IMR-90 (cell line): ENCODE data around the gene EHD4. TPM values are rescaled to one million over a fixed set of nuclear protein-coding genes. Genes with fewer than 3 reads are reported as not detected.

Experiments
- ATAC-seq: fragments of 200-7000 bp; cut with Tn5 transposase; 2 replicates; pipeline ENCODE4 v1.9.1; 2020; ENCODE audit warnings: low read depth, mild to moderate bottlenecking, moderate library complexity
- BruUV-seq: library from RNA; stranded (reverse); fragments of 400-500 nt; replicated peaks from 2 replicates; lab custom pipeline; 2021; lab: Mats Ljungman, UMichigan
- CTCF ChIA-PET: fragments of 300-600 bp; formaldehyde crosslinking; extraction: SDS; loops from one replicate; lab custom pipeline; 2021; ENCODE audit warnings: antibody characterized with exemption; lab: Yijun Ruan, JAX
- POLR2A ChIA-PET: fragments of 300-600 bp; sonication (Branson Sonifier 250); formaldehyde crosslinking; loops from one replicate; lab custom pipeline; 2022; ENCODE audit warnings: antibody characterized with exemption; ENCODE audit not compliant: unreplicated experiment; lab: Charles Lee
- DNase-seq: peaks from one replicate; pipeline ENCODE4 v3.0.0; 2013
- H2AFZ ChIP-seq: replicated peaks from 2 replicates; pipeline ENCODE3; 2013; ENCODE audit warnings: low read length, mild to moderate bottlenecking; ENCODE audit not compliant: poor library complexity
- H2AK5ac ChIP-seq: 2 replicates; pipeline ENCODE4 v1.6.1; 2013; ENCODE audit warnings: low read depth, low read length, inconsistent platforms
- H2AK9ac ChIP-seq: replicated peaks from 2 replicates; pipeline ENCODE3; 2013; ENCODE audit warnings: mild to moderate bottlenecking, low read depth, low read length, moderate library complexity; ENCODE audit not compliant: poor library complexity
- H2BK120ac ChIP-seq: 2 replicates; pipeline ENCODE4 v1.6.1; 2013; ENCODE audit warnings: low read depth, low read length, inconsistent platforms
- H2BK15ac ChIP-seq: 3 replicates; pipeline ENCODE4 v1.6.1; 2013; ENCODE audit warnings: low read depth, low read length, inconsistent platforms
- H2BK20ac ChIP-seq: 2 replicates; pipeline ENCODE4 v1.6.1; 2013; ENCODE audit warnings: low read depth, mild to moderate bottlenecking, inconsistent platforms, low read length, moderate library complexity
- H2BK5ac ChIP-seq: 2 replicates; pipeline ENCODE4 v1.6.1; 2013; ENCODE audit warnings: mild to moderate bottlenecking, low read depth, low read length, inconsistent platforms; ENCODE audit not compliant: poor library complexity, severe bottlenecking
- H3K14ac ChIP-seq: replicated peaks from 2 replicates; pipeline ENCODE4 v1.6.1; 2013; ENCODE audit warnings: low read depth, low read length, inconsistent platforms
- H3K18ac ChIP-seq: 2 replicates; pipeline ENCODE4 v1.6.1; 2013; ENCODE audit warnings: low read depth, low read length, control low read depth
- H3K23ac ChIP-seq: 2 replicates; pipeline ENCODE4 v1.6.1; 2013; ENCODE audit warnings: low read depth, low read length, inconsistent platforms
- H3K27ac ChIP-seq: 2 replicates; pipeline ENCODE4 v1.5.1; 2013; ENCODE audit warnings: mild to moderate bottlenecking, control low read depth, low read length; ENCODE audit not compliant: insufficient read depth
- H3K27me3 ChIP-seq: 2 replicates; pipeline ENCODE4 v1.6.1; 2013; ENCODE audit warnings: low read length; ENCODE audit not compliant: control insufficient read depth, insufficient read depth
- H3K36me3 ChIP-seq: 2 replicates; pipeline ENCODE4 v1.6.1; 2013; ENCODE audit warnings: low read length, mixed read lengths; ENCODE audit not compliant: control insufficient read depth, insufficient read depth
- H3K4ac ChIP-seq: 2 replicates; pipeline ENCODE4 v1.6.1; 2013; ENCODE audit warnings: low read depth, low read length, inconsistent platforms
- H3K4me1 ChIP-seq: 2 replicates; pipeline ENCODE4 v1.6.1; 2013; ENCODE audit warnings: low read length, mixed read lengths; ENCODE audit not compliant: control insufficient read depth, insufficient read depth
- H3K4me2 ChIP-seq: 2 replicates; pipeline ENCODE4 v1.6.1; 2013; ENCODE audit warnings: low read depth, mild to moderate bottlenecking, control low read depth, low read length, moderate library complexity
- H3K4me3 ChIP-seq: 2 replicates; pipeline ENCODE4 v1.5.1; 2013; ENCODE audit warnings: low read depth, mild to moderate bottlenecking, control low read depth, low read length, moderate library complexity; ENCODE audit not compliant: insufficient read depth
- H3K56ac ChIP-seq: 2 replicates; pipeline ENCODE4 v1.6.1; 2013; ENCODE audit warnings: low read length, inconsistent platforms; ENCODE audit not compliant: insufficient read depth; ENCODE audit errors: extremely low read depth
- H3K79me1 ChIP-seq, 2 experiments: 2 replicates each; pipeline ENCODE4 v1.6.1; 2013; ENCODE audit warnings: low read length in 2 of 2, inconsistent platforms in 1 of 2, low read depth in 1 of 2
- H3K9ac ChIP-seq: 2 replicates; pipeline ENCODE4 v1.6.1; 2013; ENCODE audit warnings: low read depth, low read length, control low read depth
- H3K9me1 ChIP-seq: 2 replicates; pipeline ENCODE4 v1.6.1; 2013; ENCODE audit warnings: low read length, inconsistent platforms; ENCODE audit not compliant: insufficient read depth
- H3K9me3 ChIP-seq: 2 replicates; pipeline ENCODE4 v1.6.1; 2013; ENCODE audit warnings: low read length; ENCODE audit not compliant: control insufficient read depth, insufficient read depth
- H4K20me1 ChIP-seq: 2 replicates; pipeline ENCODE4 v1.6.1; 2013; ENCODE audit warnings: low read length, inconsistent platforms; ENCODE audit not compliant: insufficient read depth
- H4K5ac ChIP-seq: 2 replicates; pipeline ENCODE4 v1.6.1; 2013; ENCODE audit warnings: mild to moderate bottlenecking, low read depth, low read length, control low read depth
- H4K8ac ChIP-seq, 2 experiments: 2 replicates each; pipeline ENCODE4 v1.6.1; 2013; ENCODE audit warnings: low read depth in 2 of 2, low read length in 2 of 2, control low read depth in 1 of 2, inconsistent platforms in 1 of 2
- H4K91ac ChIP-seq: 2 replicates; pipeline ENCODE4 v1.6.1; 2013; ENCODE audit warnings: low read depth, low read length, inconsistent platforms; ENCODE audit not compliant: insufficient read depth
- BHLHE40 ChIP-seq: fragments of 150-350 bp; IDR thresholded peaks from 2 replicates; pipeline ENCODE4 v1.6.1; 2016; ENCODE audit warnings: mild to moderate bottlenecking, low read depth, low read length
- CEBPB ChIP-seq: IDR thresholded peaks from 2 replicates; pipeline ENCODE4 v1.6.1; 2012; ENCODE audit warnings: low read depth, low read length, improper control_type of control experiment
- CHD1 ChIP-seq: IDR thresholded peaks from 2 replicates; pipeline ENCODE4 v1.6.1; 2012; ENCODE audit warnings: low read depth, low read length, improper control_type of control experiment
- CTCF ChIP-seq: conservative IDR thresholded peaks from 2 replicates; pipeline ENCODE4 v1.5.1; 2012; ENCODE audit warnings: mild to moderate bottlenecking, low read depth, low read length, improper control_type of control experiment
- ELK1 ChIP-seq: fragments of 150-350 bp; IDR thresholded peaks from 2 replicates; pipeline ENCODE4 v1.6.1; 2016; ENCODE audit warnings: low read depth, mild to moderate bottlenecking, low read length, moderate library complexity, borderline replicate concordance
- FOS ChIP-seq: fragments of 150-350 bp; IDR thresholded peaks from 2 replicates; pipeline ENCODE4 v1.6.1; 2016; ENCODE audit warnings: low read depth, low read length
- MAZ ChIP-seq: IDR thresholded peaks from 2 replicates; pipeline ENCODE4 v1.6.1; 2012; ENCODE audit warnings: low read depth, mild to moderate bottlenecking, low read length, improper control_type of control experiment, moderate library complexity, borderline replicate concordance
- MXI1 ChIP-seq: IDR thresholded peaks from 2 replicates; pipeline ENCODE4 v1.6.1; 2012; ENCODE audit warnings: low read depth, mild to moderate bottlenecking, low read length, moderate library complexity, borderline replicate concordance
- POLR2A ChIP-seq: IDR thresholded peaks from 2 replicates; pipeline ENCODE4 v1.6.1; 2012; ENCODE audit warnings: mild to moderate bottlenecking, low read depth, low read length
- RCOR1 ChIP-seq: IDR thresholded peaks from 2 replicates; pipeline ENCODE4 v1.6.1; 2012; ENCODE audit warnings: mild to moderate bottlenecking, low read length, improper control_type of control experiment; ENCODE audit not compliant: insufficient replicate concordance
- SMC3 ChIP-seq: fragments of 150-350 bp; IDR thresholded peaks from 2 replicates; pipeline ENCODE4 v1.6.1; 2016; ENCODE audit warnings: low read depth, mild to moderate bottlenecking, antibody characterized with exemption, low read length, moderate library complexity
- WGBS, 2 experiments: methylation state at CpG; one replicate each; pipeline versions ENCODE4 v1.1.5 to v1.1.7; 2013; ENCODE audit warnings: missing lambda C conversion rate in 2 of 2; ENCODE audit not compliant: insufficient read length in 1 of 2; ENCODE audit errors: extremely low coverage in 2 of 2; 5-methylcytosine and 5-hydroxymethylcytosine counted together
- dilution Hi-C: fragments of 300-500 bp; cut with HindIII; formaldehyde crosslinking; loops from one replicate; pipeline ENCODE4 v1.14.3; 2018; ENCODE audit warnings: low sequenced_read_pairs; ENCODE audit not compliant: unreplicated experiment
- in situ Hi-C: fragments of 300-500 bp; cut with MboI; formaldehyde crosslinking; loops from 3 replicates; pipeline ENCODE4 v1.14.3; 2019; ENCODE audit warnings: low sequenced_read_pairs, inconsistent platforms, mixed read lengths
- intact Hi-C: fragments of 100-400 bp; cut with micrococcal nuclease; formaldehyde crosslinking; loops from 2 replicates; pipeline ENCODE4 v1.10.0; 2022
- polyA plus RNA-seq, 3 experiments: library from polyadenylated mRNA; depleted of rRNA; stranded (reverse); fragments of >200 nt; gene quantifications; 2 replicates each; pipeline ENCODE4 v1.2.3, GENCODE V29; 2012; ENCODE audit warnings: low replicate concordance in 1 of 3
- total RNA-seq: library from RNA; depleted of rRNA; stranded (reverse); fragments of >200 nt; gene quantifications from 2 replicates; pipeline ENCODE4 v1.2.3, GENCODE V29; 2012

EHD4 gene
- total and polyA plus RNA-seq, 2 of the 4 experiments (the other 2 are of a cell fraction), result 21.0 to 29.0 TPM

- Histone ChIP-seq H2AK9ac (no peak overlapping the region), H3K79me1 (no peaks in the 10 kb centered on the region), H3K4ac (no peak overlapping the region), H2BK120ac (no peak overlapping the region), H2AK5ac (no peak overlapping the region), H3K23ac (no peak overlapping the region), H2BK5ac (no peak overlapping the region), H4K91ac (no peak overlapping the region), H3K4me2 (no peak overlapping the region), H2BK20ac (no peak overlapping the region), H3K27me3 (peaks cover 39% of the 10 kb centered on the region), H3K4me1 (0 out of 2 replicates have a peak, but pooled peaks cover 2% of the 10 kb centered on the region), H2BK15ac (no peak overlapping the region), H3K9ac (no peak overlapping the region), H3K14ac (no peak overlapping the region), H4K5ac (no peak overlapping the region), H3K9me3 (no peaks in the 10 kb centered on the region), H2AFZ (no peak overlapping the region), H3K36me3 (no peaks in the 10 kb centered on the region), H3K4me3 (no peak overlapping the region), H4K20me1 (peaks cover 9% of the 10 kb centered on the region; the same call in 1 of the 2 replicates), H3K27ac (no peak overlapping the region), H3K18ac (no peak overlapping the region), H3K9me1 (no peaks in the 10 kb centered on the region), H4K8ac (no peak overlapping the region), H3K56ac (no peak overlapping the region)
- no peak for ATAC-seq
- POLR2A ChIA-PET, result interaction anchor here (0.6 kb wide), 1 partner anchor 64 kb away, joined by 3 read pairs; no protein-coding TSS in a partner anchor
- intact Hi-C loops, result no loop called here
- BruUV-seq, result no TSS peak
- CTCF ChIA-PET, result interaction anchor here (1.1 kb wide), 1 partner anchor 24 kb away, joined by 4 read pairs; no protein-coding TSS in a partner anchor
- DNase-seq, result no peak
- in situ Hi-C loops, result no loop called here
- WGBS, 2 experiments, result no CpG with 5 or more reads among the region's 10 CpGs
- dilution Hi-C loops, result no loop called here
- TF ChIP-seq CTCF, result no peak
- no peak for TF ChIP-seq RCOR1
- no peak for TF ChIP-seq POLR2A
- no peak for TF ChIP-seq MAZ
- TF ChIP-seq BHLHE40, result no peak
- TF ChIP-seq SMC3, result no peak
- TF ChIP-seq FOS, result no peak
- TF ChIP-seq CHD1, result no peak
- no peak for TF ChIP-seq CEBPB
- no peak for TF ChIP-seq MXI1
- TF ChIP-seq ELK1, result no peak
Observed at GRCh38 chr15:41880156-41880877, 92.0 kb downstream of the EHD4 start.
